Natural killer cell (primary cell): ENCODE results near the gene TLL2. TPM values are rescaled to one million over a fixed set of nuclear protein-coding genes. Genes with fewer than 3 reads are reported as not detected.

ENCODE experiments used
- ATAC-seq, 3 donors: fragments of 150-1000 bp in 2 of 3; fragments of 200-7000 bp in 1 of 3; cut with Tn5 transposase; 1 replicate in 1 of 3; 2 replicates in 2 of 3; pipeline ENCODE4 v1.10.0; 2021; ENCODE audit warnings: mild to moderate bottlenecking in 2 of 3, moderate library complexity in 2 of 3
- DNase-seq, 2 donors: peaks; one replicate each; pipeline versions ENCODE4 v3.0.0 to v3.0.0-alpha.2; 2013 to 2021; ENCODE audit warnings: mixed read lengths in 1 of 2
- H3K27ac ChIP-seq: one replicate; pipeline ENCODE4 v1.5.1; 2013; ENCODE audit warnings: mild to moderate bottlenecking, low read length
- H3K27me3 ChIP-seq: one replicate; pipeline ENCODE4 v1.6.1; 2013; ENCODE audit warnings: low read length; ENCODE audit not compliant: control insufficient read depth, insufficient read depth
- H3K36me3 ChIP-seq: one replicate; pipeline ENCODE4 v1.6.1; 2013; ENCODE audit warnings: low read length; ENCODE audit not compliant: control insufficient read depth, insufficient read depth
- H3K4me1 ChIP-seq: one replicate; pipeline ENCODE4 v1.6.1; 2013; ENCODE audit warnings: low read length; ENCODE audit not compliant: control insufficient read depth, insufficient read depth
- H3K4me3 ChIP-seq: one replicate; pipeline ENCODE4 v1.5.1; 2013; ENCODE audit warnings: low read length
- H3K9me3 ChIP-seq: one replicate; pipeline ENCODE4 v1.6.1; 2013; ENCODE audit warnings: low read length; ENCODE audit not compliant: control insufficient read depth, insufficient read depth
- H3K27ac Mint-ChIP-seq, 2 donors: one replicate each; pipeline ENCODE4 v1.8.0; 2022; ENCODE audit warnings: mild to moderate bottlenecking in 2 of 2, mixed read lengths in 2 of 2, moderate library complexity in 1 of 2
- H3K27me3 Mint-ChIP-seq, 2 donors: one replicate each; pipeline ENCODE4 v1.8.0; 2022; ENCODE audit warnings: low read depth in 2 of 2, mixed read lengths in 2 of 2
- H3K36me3 Mint-ChIP-seq: one replicate; pipeline ENCODE4 v1.8.0; 2022; ENCODE audit warnings: mixed read lengths
- H3K4me1 Mint-ChIP-seq, 2 donors: one replicate each; pipeline ENCODE4 v1.8.0; 2022; ENCODE audit warnings: mixed read lengths in 2 of 2
- H3K4me3 Mint-ChIP-seq: one replicate; pipeline ENCODE4 v1.8.0; 2022; ENCODE audit warnings: mild to moderate bottlenecking, moderate library complexity, mixed read lengths
- H3K9me3 Mint-ChIP-seq, 2 donors: one replicate each; pipeline ENCODE4 v1.8.0; 2022; ENCODE audit warnings: mixed read lengths in 2 of 2
- CTCF ChIP-seq: fragments of 200-600 bp; IDR thresholded peaks from one replicate; pipeline ENCODE4 v1.8.0; 2022; ENCODE audit warnings: antibody characterized with exemption
- WGBS: methylation state at CpG from one replicate; pipeline ENCODE4 v1.1.7; 2013; ENCODE audit warnings: missing lambda C conversion rate; ENCODE audit not compliant: insufficient coverage; 5-methylcytosine and 5-hydroxymethylcytosine counted together
- intact Hi-C: fragments of 100-400 bp; cut with micrococcal nuclease; formaldehyde crosslinking; loops from one replicate; pipeline ENCODE4 v1.14.2; 2022
- total RNA-seq, 4 donors: library from RNA; stranded (reverse); fragments of 120-200 nt in 1 of 4; gene quantifications; one replicate each; pipeline versions ENCODE4 v1.2.3 to v1.2.4, GENCODE V29; 2013 to 2022

The TLL2 gene
- total RNA-seq, 3 donors from 2014 or later (not counting 1 experiment from before 2014, with no cell fraction given): not detected

GRCh38 chr10:96365571-96365970, 148.2 kb downstream of the TLL2 start:
- Histone ChIP-seq H3K27ac (no peak overlapping the region), H3K36me3 (no peaks in the 10 kb centered on the region), H3K27me3 (no peaks in the 10 kb centered on the region), H3K9me3 (no peaks in the 10 kb centered on the region), H3K4me3 (no peak overlapping the region), H3K4me1 (no peaks in the 10 kb centered on the region)
- intact Hi-C loops: no loop called here
- DNase-seq: no peak
- TF ChIP-seq CTCF: no peak
- no peak for ATAC-seq
- Mint-ChIP-seq H3K27me3 (no peaks in the 10 kb centered on the region), H3K9me3 (no peaks in the 10 kb centered on the region), H3K4me1 (no peaks in the 10 kb centered on the region), H3K4me3 (no peak overlapping the region), H3K36me3 (no peaks in the 10 kb centered on the region), H3K27ac (no peak overlapping the region)
- WGBS: 88% methylated on average over 3 of the region's 3 CpGs

- no peaks in the 10 kb centered on the region for H3K36me3 Mint-ChIP-seq
- Histone ChIP-seq H3K27me3 (no peaks in the 10 kb centered on the region), H3K4me3 (no peak overlapping the region), H3K4me1 (no peaks in the 10 kb centered on the region), H3K36me3 (no peaks in the 10 kb centered on the region), H3K27ac (no peak overlapping the region), H3K9me3 (no peaks in the 10 kb centered on the region)
- no peaks in the 10 kb centered on the region for H3K4me1 Mint-ChIP-seq
- H3K27me3 Mint-ChIP-seq: peaks cover 11 to 28% of the 10 kb centered on the region in 2 donors
- H3K4me3 Mint-ChIP-seq: no peak overlapping the region
- ATAC-seq: no peak
- H3K9me3 Mint-ChIP-seq: no peaks in the 10 kb centered on the region
- WGBS: 87% methylated on average over 3 of the region's 3 CpGs
- no peak overlapping the region for H3K27ac Mint-ChIP-seq
- no peak for TF ChIP-seq CTCF
- intact Hi-C loops: no loop called here
- DNase-seq: no peak
Observed at GRCh38 chr10:96360766-96361165, 153.0 kb downstream of the TLL2 start.

- Mint-ChIP-seq H3K4me3 (no peak overlapping the region), H3K4me1 (no peaks in the 10 kb centered on the region), H3K36me3 (no peaks in the 10 kb centered on the region), H3K27me3 (peaks cover 11 to 28% of the 10 kb centered on the region in 2 donors), H3K9me3 (no peaks in the 10 kb centered on the region), H3K27ac (no peak overlapping the region)
- TF ChIP-seq CTCF: no peak
- no peak for DNase-seq
- no peak for ATAC-seq
- H3K27ac ChIP-seq: no peak overlapping the region
- H3K9me3 ChIP-seq: no peaks in the 10 kb centered on the region
- intact Hi-C loops: no loop called here
- 93% methylated on average over 6 of the region's 6 CpGs for WGBS
- no peaks in the 10 kb centered on the region for H3K4me1 ChIP-seq
- H3K27me3 ChIP-seq: no peaks in the 10 kb centered on the region
- no peak overlapping the region for H3K4me3 ChIP-seq
- H3K36me3 ChIP-seq: no peaks in the 10 kb centered on the region
Observed at GRCh38 chr10:96360331-96360730, 153.4 kb downstream of the TLL2 start.

GRCh38 chr10:96359616-96360015, 154.1 kb downstream of the TLL2 start:
- H3K27ac Mint-ChIP-seq: no peak overlapping the region
- H3K4me3 Mint-ChIP-seq: no peak overlapping the region
- H3K36me3 ChIP-seq: no peaks in the 10 kb centered on the region
- no peak overlapping the region for H3K4me3 ChIP-seq
- no peaks in the 10 kb centered on the region for H3K9me3 ChIP-seq
- no peak for TF ChIP-seq CTCF
- H3K27me3 ChIP-seq: no peaks in the 10 kb centered on the region
- H3K9me3 Mint-ChIP-seq: no peaks in the 10 kb centered on the region
- no peak overlapping the region for H3K27ac ChIP-seq
- DNase-seq (no peak), ATAC-seq (no peak)
- peaks cover 11 to 28% of the 10 kb centered on the region in 2 donors for H3K27me3 Mint-ChIP-seq
- WGBS: 91% methylated on average over 6 of the region's 6 CpGs
- H3K4me1 ChIP-seq: no peaks in the 10 kb centered on the region
- H3K4me1 Mint-ChIP-seq: no peaks in the 10 kb centered on the region
- intact Hi-C loops: no loop called here
- H3K36me3 Mint-ChIP-seq: no peaks in the 10 kb centered on the region
